Measurements from ENCODE around the gene NUBP2. TPM values are rescaled to one million over a fixed set of nuclear protein-coding genes. Genes with fewer than 3 reads are reported as not detected.

Gene NUBP2
- total RNA-seq, 1 donor from 2014 or later = 40.7 TPM

- H3K9ac ChIP-seq (ENCODE audit: low read depth in 1 of 3, low read length in 3 of 3) = peak overlapping the region in 1 of 3 donors; percentile 33
- H3K36me3 ChIP-seq (ENCODE audit: control insufficient read depth in 3 of 3, insufficient read depth in 3 of 3, low read length in 3 of 3) = peaks cover 18 to 38% (median 32%) of the 10 kb centered on the region in 3 donors
- H3K4me1 ChIP-seq (ENCODE audit: control insufficient read depth in 3 of 3, insufficient read depth in 3 of 3, low read length in 3 of 3) = peaks cover 28 to 44% (median 34%) of the 10 kb centered on the region in 3 donors
Observed at GRCh38 chr16:1784977-1785845, 2.5 kb downstream of the NUBP2 start.

GRCh38 chr16:1785846-1786170 is 3.0 kb downstream of the NUBP2 start:
- peaks cover 20 to 37% (median 27%) of the 10 kb centered on the region in 3 donors for H3K36me3 ChIP-seq (ENCODE audit: control insufficient read depth in 3 of 3, insufficient read depth in 3 of 3, low read length in 3 of 3)
- no peak overlapping the region for H3K27ac ChIP-seq (ENCODE audit: low read depth, low read length)
- peaks cover 24 to 38% (median 28%) of the 10 kb centered on the region in 3 donors for H3K4me1 ChIP-seq (ENCODE audit: control insufficient read depth in 3 of 3, insufficient read depth in 3 of 3, low read length in 3 of 3)

More at GRCh38 chr16:1784977-1785845, 2.5 kb downstream of the NUBP2 start:
- H3K9me3 ChIP-seq (ENCODE audit: control insufficient read depth in 3 of 3, low read length in 3 of 3) = no peaks in the 10 kb centered on the region
- H3K27ac ChIP-seq (ENCODE audit: low read depth, low read length) = no peak overlapping the region
- H3K27me3 ChIP-seq (ENCODE audit: control insufficient read depth in 3 of 3, insufficient read depth in 3 of 3, low read length in 3 of 3) = no peaks in the 10 kb centered on the region
- H3K4me3 ChIP-seq (ENCODE audit: low read length in 3 of 3) = no peak overlapping the region

GRCh38 chr16:1786242-1787055 is 3.7 kb downstream of the NUBP2 start:
- Histone ChIP-seq H3K9me3 (ENCODE audit: control insufficient read depth in 3 of 3, low read length in 3 of 3) (no peaks in the 10 kb centered on the region), H3K36me3 (ENCODE audit: control insufficient read depth in 3 of 3, insufficient read depth in 3 of 3, low read length in 3 of 3) (peaks cover 20 to 34% (median 23%) of the 10 kb centered on the region in 3 donors), H3K4me3 (ENCODE audit: low read length in 3 of 3) (no peak overlapping the region), H3K27me3 (ENCODE audit: control insufficient read depth in 3 of 3, insufficient read depth in 3 of 3, low read length in 3 of 3) (no peaks in the 10 kb centered on the region), H3K9ac (ENCODE audit: low read depth in 1 of 3, low read length in 3 of 3) (no peak overlapping the region), H3K4me1 (ENCODE audit: control insufficient read depth in 3 of 3, insufficient read depth in 3 of 3, low read length in 3 of 3) (peaks cover 18 to 32% (median 21%) of the 10 kb centered on the region in 3 donors), H3K27ac (ENCODE audit: low read depth, low read length) (no peak overlapping the region)

More at GRCh38 chr16:1785846-1786170, 3.0 kb downstream of the NUBP2 start:
- Histone ChIP-seq H3K27me3 (ENCODE audit: control insufficient read depth in 3 of 3, insufficient read depth in 3 of 3, low read length in 3 of 3) (no peaks in the 10 kb centered on the region), H3K9me3 (ENCODE audit: control insufficient read depth in 3 of 3, low read length in 3 of 3) (no peaks in the 10 kb centered on the region), H3K4me3 (ENCODE audit: low read length in 3 of 3) (no peak overlapping the region), H3K9ac (ENCODE audit: low read depth in 1 of 3, low read length in 3 of 3) (no peak overlapping the region)

- H3K9me3 ChIP-seq (ENCODE audit: control insufficient read depth in 3 of 3, low read length in 3 of 3) = no peaks in the 10 kb centered on the region
- H3K27ac ChIP-seq (ENCODE audit: low read depth, low read length) = no peak overlapping the region
- H3K36me3 ChIP-seq (ENCODE audit: control insufficient read depth in 3 of 3, insufficient read depth in 3 of 3, low read length in 3 of 3) = peaks cover 20 to 34% (median 23%) of the 10 kb centered on the region in 3 donors
- H3K4me1 ChIP-seq (ENCODE audit: control insufficient read depth in 3 of 3, insufficient read depth in 3 of 3, low read length in 3 of 3) = peaks cover 13 to 27% (median 18%) of the 10 kb centered on the region in 3 donors
- H3K27me3 ChIP-seq (ENCODE audit: control insufficient read depth in 3 of 3, insufficient read depth in 3 of 3, low read length in 3 of 3) = no peaks in the 10 kb centered on the region
- H3K4me3 ChIP-seq (ENCODE audit: low read length in 3 of 3) = no peak overlapping the region
- H3K9ac ChIP-seq (ENCODE audit: low read depth in 1 of 3, low read length in 3 of 3) = no peak overlapping the region
Observed at GRCh38 chr16:1787056-1787321, 4.2 kb downstream of the NUBP2 start.

- no peak overlapping the region for H3K27ac ChIP-seq (ENCODE audit: low read depth, low read length)
- H3K4me3 ChIP-seq (ENCODE audit: low read length in 3 of 3) = no peak overlapping the region
- no peaks in the 10 kb centered on the region for H3K9me3 ChIP-seq (ENCODE audit: control insufficient read depth in 3 of 3, low read length in 3 of 3)
- H3K27me3 ChIP-seq (ENCODE audit: control insufficient read depth in 3 of 3, insufficient read depth in 3 of 3, low read length in 3 of 3) = no peaks in the 10 kb centered on the region
- H3K36me3 ChIP-seq (ENCODE audit: control insufficient read depth in 3 of 3, insufficient read depth in 3 of 3, low read length in 3 of 3) = peaks cover 20 to 35% (median 23%) of the 10 kb centered on the region in 3 donors
- H3K4me1 ChIP-seq (ENCODE audit: control insufficient read depth in 3 of 3, insufficient read depth in 3 of 3, low read length in 3 of 3) = peaks cover 13 to 27% (median 18%) of the 10 kb centered on the region in 3 donors
- H3K9ac ChIP-seq (ENCODE audit: low read depth in 1 of 3, low read length in 3 of 3) = no peak overlapping the region
Observed at GRCh38 chr16:1787322-1788094, 4.7 kb downstream of the NUBP2 start.

- peaks cover 20 to 36% (median 23%) of the 10 kb centered on the region in 3 donors for H3K36me3 ChIP-seq (ENCODE audit: control insufficient read depth in 3 of 3, insufficient read depth in 3 of 3, low read length in 3 of 3)
- H3K4me1 ChIP-seq (ENCODE audit: control insufficient read depth in 3 of 3, insufficient read depth in 3 of 3, low read length in 3 of 3) = peaks cover 13 to 27% (median 18%) of the 10 kb centered on the region in 3 donors
- no peak overlapping the region for H3K4me3 ChIP-seq (ENCODE audit: low read length in 3 of 3)
- H3K27ac ChIP-seq (ENCODE audit: low read depth, low read length) = no peak overlapping the region
- H3K27me3 ChIP-seq (ENCODE audit: control insufficient read depth in 3 of 3, insufficient read depth in 3 of 3, low read length in 3 of 3) = no peaks in the 10 kb centered on the region
- no peak overlapping the region for H3K9ac ChIP-seq (ENCODE audit: low read depth in 1 of 3, low read length in 3 of 3)
- H3K9me3 ChIP-seq (ENCODE audit: control insufficient read depth in 3 of 3, low read length in 3 of 3) = no peaks in the 10 kb centered on the region
Observed at GRCh38 chr16:1788095-1788707, 5.4 kb downstream of the NUBP2 start.

GRCh38 chr16:1788708-1789100 is 5.9 kb downstream of the NUBP2 start:
- peaks cover 20 to 36% (median 23%) of the 10 kb centered on the region in 3 donors for H3K36me3 ChIP-seq (ENCODE audit: control insufficient read depth in 3 of 3, insufficient read depth in 3 of 3, low read length in 3 of 3)
- no peak overlapping the region for H3K9ac ChIP-seq (ENCODE audit: low read depth in 1 of 3, low read length in 3 of 3)

GRCh38 chr16:1789643-1790045 is 6.9 kb downstream of the NUBP2 start:
- H3K36me3 ChIP-seq (ENCODE audit: control insufficient read depth in 3 of 3, insufficient read depth in 3 of 3, low read length in 3 of 3) = peaks cover 20 to 36% (median 23%) of the 10 kb centered on the region in 3 donors
- no peak overlapping the region for H3K9ac ChIP-seq (ENCODE audit: low read depth in 1 of 3, low read length in 3 of 3)

More at GRCh38 chr16:1788708-1789100, 5.9 kb downstream of the NUBP2 start:
- Histone ChIP-seq H3K4me3 (ENCODE audit: low read length in 3 of 3) (no peak overlapping the region), H3K4me1 (ENCODE audit: control insufficient read depth in 3 of 3, insufficient read depth in 3 of 3, low read length in 3 of 3) (peaks cover 13 to 22% (median 14%) of the 10 kb centered on the region in 3 donors), H3K27ac (ENCODE audit: low read depth, low read length) (no peak overlapping the region), H3K27me3 (ENCODE audit: control insufficient read depth in 3 of 3, insufficient read depth in 3 of 3, low read length in 3 of 3) (no peaks in the 10 kb centered on the region), H3K9me3 (ENCODE audit: control insufficient read depth in 3 of 3, low read length in 3 of 3) (no peaks in the 10 kb centered on the region)

GRCh38 chr16:1790261-1790610 is 7.5 kb downstream of the NUBP2 start:
- Histone ChIP-seq H3K27ac (ENCODE audit: low read depth, low read length) (no peak overlapping the region), H3K27me3 (ENCODE audit: control insufficient read depth in 3 of 3, insufficient read depth in 3 of 3, low read length in 3 of 3) (no peaks in the 10 kb centered on the region), H3K9ac (ENCODE audit: low read depth in 1 of 3, low read length in 3 of 3) (no peak overlapping the region), H3K9me3 (ENCODE audit: control insufficient read depth in 3 of 3, low read length in 3 of 3) (no peaks in the 10 kb centered on the region), H3K4me3 (ENCODE audit: low read length in 3 of 3) (no peak overlapping the region), H3K36me3 (ENCODE audit: control insufficient read depth in 3 of 3, insufficient read depth in 3 of 3, low read length in 3 of 3) (peaks cover 17 to 33% (median 23%) of the 10 kb centered on the region in 3 donors), H3K4me1 (ENCODE audit: control insufficient read depth in 3 of 3, insufficient read depth in 3 of 3, low read length in 3 of 3) (peaks cover 4 to 10% (median 4%) of the 10 kb centered on the region in 3 donors)

More at GRCh38 chr16:1789643-1790045, 6.9 kb downstream of the NUBP2 start:
- Histone ChIP-seq H3K4me3 (ENCODE audit: low read length in 3 of 3) (no peak overlapping the region), H3K27ac (ENCODE audit: low read depth, low read length) (no peak overlapping the region), H3K9me3 (ENCODE audit: control insufficient read depth in 3 of 3, low read length in 3 of 3) (no peaks in the 10 kb centered on the region), H3K4me1 (ENCODE audit: control insufficient read depth in 3 of 3, insufficient read depth in 3 of 3, low read length in 3 of 3) (peaks cover 8 to 14% (median 8%) of the 10 kb centered on the region in 3 donors), H3K27me3 (ENCODE audit: control insufficient read depth in 3 of 3, insufficient read depth in 3 of 3, low read length in 3 of 3) (no peaks in the 10 kb centered on the region)
